ENCODE measurements around the gene STXBP5. TPM values are rescaled to one million over a fixed set of nuclear protein-coding genes. Genes with fewer than 3 reads are reported as not detected.

STXBP5 gene
- total RNA-seq, 4 donors from 2014 or later: 15.6 to 41.3 (median 20.4) TPM

GRCh38 chr6:147417954-147418353 is 213.7 kb downstream of the STXBP5 start:
- no peaks in the 10 kb centered on the region for H3K36me3 ChIP-seq
- no peak for DNase-seq
- in situ Hi-C loops (cut with MboI; ENCODE audit: low sequenced_read_pairs in 4 of 4) (no loop called here), intact Hi-C loops (cut with DNase I; ENCODE audit: low total_unique reads) (no loop called here)
- TF ChIP-seq CTCF (IDR thresholded peaks at IDR 0.05 in 4 of 5, conservative IDR thresholded peaks at IDR 0.05 in 1 of 5) (no peak), POLR2A (IDR thresholded peaks at IDR 0.05) (no peak)
- no peaks in the 10 kb centered on the region for H3K4me1 ChIP-seq
- ATAC-seq: no peak
- H3K27ac ChIP-seq: no peak overlapping the region
- no peaks in the 10 kb centered on the region for H3K9me3 ChIP-seq
- H3K27me3 ChIP-seq: no peaks in the 10 kb centered on the region
- no peak overlapping the region for H3K4me3 ChIP-seq

- Histone ChIP-seq H3K36me3 (no peaks in the 10 kb centered on the region), H3K4me1 (no peaks in the 10 kb centered on the region), H3K27ac (no peak overlapping the region), H3K9me3 (no peaks in the 10 kb centered on the region), H3K4me3 (no peak overlapping the region), H3K27me3 (no peaks in the 10 kb centered on the region)
- in situ Hi-C loops (cut with MboI; ENCODE audit: low sequenced_read_pairs in 4 of 4): no loop called here
- TF ChIP-seq CTCF (IDR thresholded peaks at IDR 0.05 in 4 of 5, conservative IDR thresholded peaks at IDR 0.05 in 1 of 5) (no peak), POLR2A (IDR thresholded peaks at IDR 0.05) (no peak)
- DNase-seq: no peak
- intact Hi-C loops (cut with DNase I; ENCODE audit: low total_unique reads): no loop called here
- ATAC-seq: no peak
Measured at GRCh38 chr6:147418523-147418922, 214.3 kb downstream of the STXBP5 start.

- Histone ChIP-seq H3K36me3 (no peaks in the 10 kb centered on the region), H3K9me3 (no peaks in the 10 kb centered on the region), H3K4me1 (no peaks in the 10 kb centered on the region), H3K27ac (no peak overlapping the region), H3K4me3 (no peak overlapping the region), H3K27me3 (no peaks in the 10 kb centered on the region)
- TF ChIP-seq POLR2A (IDR thresholded peaks at IDR 0.05) (no peak), CTCF (IDR thresholded peaks at IDR 0.05 in 4 of 5, conservative IDR thresholded peaks at IDR 0.05 in 1 of 5) (no peak)
- ATAC-seq (no peak), DNase-seq (no peak)
- in situ Hi-C loops (cut with MboI; ENCODE audit: low sequenced_read_pairs in 4 of 4): no loop called here
- intact Hi-C loops (cut with DNase I; ENCODE audit: low total_unique reads): no loop called here
Measured at GRCh38 chr6:147421903-147422302, 217.7 kb downstream of the STXBP5 start.

- Histone ChIP-seq H3K27me3 (no peaks in the 10 kb centered on the region), H3K36me3 (no peaks in the 10 kb centered on the region), H3K4me1 (no peaks in the 10 kb centered on the region), H3K9me3 (no peaks in the 10 kb centered on the region), H3K27ac (no peak overlapping the region), H3K4me3 (no peak overlapping the region)
- in situ Hi-C loops (cut with MboI; ENCODE audit: low sequenced_read_pairs in 4 of 4) (no loop called here), intact Hi-C loops (cut with DNase I; ENCODE audit: low total_unique reads) (no loop called here)
- ATAC-seq (no peak), DNase-seq (no peak)
- TF ChIP-seq CTCF (IDR thresholded peaks at IDR 0.05 in 4 of 5, conservative IDR thresholded peaks at IDR 0.05 in 1 of 5) (no peak), POLR2A (IDR thresholded peaks at IDR 0.05) (no peak)
Measured at GRCh38 chr6:147423111-147423510, 218.9 kb downstream of the STXBP5 start.

GRCh38 chr6:147429794-147430193 is 225.6 kb downstream of the STXBP5 start:
- H3K4me3 ChIP-seq: no peak overlapping the region
- H3K4me1 ChIP-seq: no peaks in the 10 kb centered on the region
- no peaks in the 10 kb centered on the region for H3K36me3 ChIP-seq
- no peak for DNase-seq
- H3K27me3 ChIP-seq: no peaks in the 10 kb centered on the region
- intact Hi-C loops (cut with DNase I; ENCODE audit: low total_unique reads) (no loop called here), in situ Hi-C loops (cut with MboI; ENCODE audit: low sequenced_read_pairs in 4 of 4) (no loop called here)
- TF ChIP-seq CTCF (IDR thresholded peaks at IDR 0.05 in 4 of 5, conservative IDR thresholded peaks at IDR 0.05 in 1 of 5) (no peak), POLR2A (IDR thresholded peaks at IDR 0.05) (no peak)
- no peak overlapping the region for H3K27ac ChIP-seq
- no peaks in the 10 kb centered on the region for H3K9me3 ChIP-seq
- no peak for ATAC-seq
